SU-DHL-6 (cell line): ENCODE data around the gene DVL1.

Source experiments
- H2AFZ ChIP-seq: fragments of 200-600 bp; sonication (generic); 2 replicates; pipeline ENCODE4 v1.6.1; 2014; ENCODE audit warnings: low read depth, mild to moderate bottlenecking, moderate library complexity, mixed read lengths, antibody characterized with exemption, low read length; ENCODE audit not compliant: severe bottlenecking
- H3F3A ChIP-seq: fragments of 200-600 bp; shearing (Covaris generic); 2 replicates; pipeline ENCODE4 v1.6.0; 2016; ENCODE audit warnings: antibody characterized with exemption, mild to moderate bottlenecking; ENCODE audit not compliant: insufficient read depth
- H3K27ac ChIP-seq: fragments of 200-600 bp; sonication (generic); 2 replicates; pipeline ENCODE4 v1.5.1; 2016; ENCODE audit warnings: low read depth, mild to moderate bottlenecking, low read length, moderate library complexity, mixed read lengths
- H3K27me3 ChIP-seq: fragments of 200-600 bp; sonication (generic), shearing (Covaris generic); 2 replicates; pipeline ENCODE4 v1.6.0; 2014; ENCODE audit warnings: mild to moderate bottlenecking, low read length
- H3K36me3 ChIP-seq: fragments of 200-600 bp; sonication (generic); 2 replicates; pipeline ENCODE4 v1.6.1; 2014; ENCODE audit warnings: mild to moderate bottlenecking, low read length, mixed read lengths
- H3K4me2 ChIP-seq: fragments of 300-600, 200-600 bp; shearing (Covaris generic), sonication (generic); 2 replicates; pipeline ENCODE4 v1.6.0; 2014; ENCODE audit warnings: low read length, low read depth, mild to moderate bottlenecking; ENCODE audit not compliant: poor library complexity, severe bottlenecking
- H3K4me3 ChIP-seq: fragments of 200-600 bp; sonication (generic); 2 replicates; pipeline ENCODE4 v1.5.1; 2014; ENCODE audit warnings: antibody characterized with exemption, low read length, mild to moderate bottlenecking, mixed read lengths; ENCODE audit not compliant: insufficient read depth, poor library complexity, severe bottlenecking
- H3K79me2 ChIP-seq: fragments of 200-600 bp; sonication (generic); 2 replicates; pipeline ENCODE4 v1.6.1; 2014; ENCODE audit warnings: mild to moderate bottlenecking, low read length, moderate library complexity; ENCODE audit not compliant: insufficient read depth
- H3K9ac ChIP-seq: fragments of 200-600 bp; sonication (generic); 2 replicates; pipeline ENCODE4 v1.7.0; 2014; ENCODE audit warnings: mild to moderate bottlenecking, low read length
- H3K9me2 ChIP-seq: fragments of 200-600 bp; sonication (generic); replicated peaks from 2 replicates; pipeline ENCODE4 v1.6.1; 2014; ENCODE audit warnings: low read length; ENCODE audit not compliant: insufficient read depth
- H3K9me3 ChIP-seq: fragments of 200-600 bp; sonication (generic); 2 replicates; pipeline ENCODE4 v1.6.1; 2014; ENCODE audit warnings: low read length, mixed read lengths; ENCODE audit not compliant: insufficient read depth
- H4K20me1 ChIP-seq: fragments of 200-600 bp; sonication (generic); 2 replicates; pipeline ENCODE4 v1.6.1; 2014; ENCODE audit warnings: low read depth, mild to moderate bottlenecking, antibody characterized with exemption, low read length, moderate library complexity, mixed read lengths
- EZH2phosphoT487 ChIP-seq: fragments of 200-600 bp; sonication (generic), shearing (Covaris generic); conservative IDR thresholded peaks from 2 replicates; pipeline ENCODE4 v1.6.1; 2018; ENCODE audit warnings: mild to moderate bottlenecking, antibody characterized with exemption, low read length, moderate library complexity, mixed read lengths
- TF ChIP-seq, protein P1 (sequence below): fragments of 200-600 bp; sonication (generic); IDR thresholded peaks from one replicate; pipeline ENCODE4 v1.5.1; 2017; ENCODE audit warnings: antibody characterized with exemption, mild to moderate bottlenecking, low read length, moderate library complexity; ENCODE audit not compliant: insufficient read depth, poor library complexity, severe bottlenecking

Gene DVL1

DNA sequence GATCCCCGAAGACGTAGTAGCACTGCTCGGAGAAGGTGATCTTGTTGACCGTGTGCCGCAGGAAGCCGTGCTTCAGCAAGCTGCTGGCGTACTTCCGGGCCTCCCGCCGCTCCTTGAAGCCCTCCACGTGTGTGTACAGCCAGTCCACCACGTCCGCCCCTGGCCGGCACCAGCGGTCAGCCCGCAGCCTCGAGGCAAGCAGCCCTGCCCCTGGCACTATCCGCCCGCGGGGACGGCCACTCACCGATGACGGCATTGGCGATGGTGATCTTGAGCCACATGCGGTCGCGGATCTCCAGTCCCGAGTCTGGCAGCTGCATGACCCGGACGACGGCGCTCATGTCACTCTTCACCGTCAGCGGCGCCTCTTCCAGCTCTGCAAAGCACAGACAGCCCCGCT lies 10.9 kb downstream of the DVL1 start:
- H3K4me3 ChIP-seq: no peak overlapping the region
- no peak for TF ChIP-seq EZH2phosphoT487
- TF ChIP-seq, protein P1, sequence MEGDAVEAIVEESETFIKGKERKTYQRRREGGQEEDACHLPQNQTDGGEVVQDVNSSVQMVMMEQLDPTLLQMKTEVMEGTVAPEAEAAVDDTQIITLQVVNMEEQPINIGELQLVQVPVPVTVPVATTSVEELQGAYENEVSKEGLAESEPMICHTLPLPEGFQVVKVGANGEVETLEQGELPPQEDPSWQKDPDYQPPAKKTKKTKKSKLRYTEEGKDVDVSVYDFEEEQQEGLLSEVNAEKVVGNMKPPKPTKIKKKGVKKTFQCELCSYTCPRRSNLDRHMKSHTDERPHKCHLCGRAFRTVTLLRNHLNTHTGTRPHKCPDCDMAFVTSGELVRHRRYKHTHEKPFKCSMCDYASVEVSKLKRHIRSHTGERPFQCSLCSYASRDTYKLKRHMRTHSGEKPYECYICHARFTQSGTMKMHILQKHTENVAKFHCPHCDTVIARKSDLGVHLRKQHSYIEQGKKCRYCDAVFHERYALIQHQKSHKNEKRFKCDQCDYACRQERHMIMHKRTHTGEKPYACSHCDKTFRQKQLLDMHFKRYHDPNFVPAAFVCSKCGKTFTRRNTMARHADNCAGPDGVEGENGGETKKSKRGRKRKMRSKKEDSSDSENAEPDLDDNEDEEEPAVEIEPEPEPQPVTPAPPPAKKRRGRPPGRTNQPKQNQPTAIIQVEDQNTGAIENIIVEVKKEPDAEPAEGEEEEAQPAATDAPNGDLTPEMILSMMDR: no peak
- H3K36me3 ChIP-seq: no peaks in the 10 kb centered on the region
- H4K20me1 ChIP-seq: no peaks in the 10 kb centered on the region
- H3K9me3 ChIP-seq: no peaks in the 10 kb centered on the region
- H2AFZ ChIP-seq: no peak overlapping the region
- H3K79me2 ChIP-seq: no peaks in the 10 kb centered on the region
- H3K9ac ChIP-seq: no peak overlapping the region
- H3K27ac ChIP-seq: no peak overlapping the region
- no peaks in the 10 kb centered on the region for H3F3A ChIP-seq
- H3K9me2 ChIP-seq: no peaks in the 10 kb centered on the region
- no peak overlapping the region for H3K4me2 ChIP-seq
- H3K27me3 ChIP-seq: no peaks in the 10 kb centered on the region

DNA sequence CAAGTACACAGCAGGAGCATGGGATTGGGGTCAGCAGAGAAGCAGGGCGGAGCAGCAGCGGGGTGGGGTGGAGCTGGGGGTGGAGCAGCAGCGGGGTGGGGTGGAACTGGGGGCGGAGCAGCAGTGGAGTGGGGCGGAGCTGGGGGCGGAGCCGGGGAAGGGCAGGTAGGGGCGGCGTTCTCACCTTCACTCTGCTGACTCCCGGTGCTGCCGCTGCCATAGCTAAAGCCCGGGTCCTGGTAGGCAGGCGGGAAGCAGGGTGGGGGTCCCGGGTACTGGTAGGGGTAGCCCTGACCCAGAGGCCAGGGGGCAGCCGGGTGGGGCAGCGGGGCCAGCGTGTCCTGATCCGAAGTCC lies 11.4 kb downstream of the DVL1 start:
- H3K27ac ChIP-seq: no peak overlapping the region
- no peaks in the 10 kb centered on the region for H4K20me1 ChIP-seq
- H3F3A ChIP-seq: no peaks in the 10 kb centered on the region
- H3K79me2 ChIP-seq: no peaks in the 10 kb centered on the region
- H3K27me3 ChIP-seq: no peaks in the 10 kb centered on the region
- no peaks in the 10 kb centered on the region for H3K9me2 ChIP-seq
- no peaks in the 10 kb centered on the region for H3K9me3 ChIP-seq
- H3K4me3 ChIP-seq: no peak overlapping the region
- no peak overlapping the region for H3K9ac ChIP-seq
- H2AFZ ChIP-seq: no peak overlapping the region
- no peak for TF ChIP-seq EZH2phosphoT487
- TF ChIP-seq, protein P1: no peak
- no peak overlapping the region for H3K4me2 ChIP-seq
- H3K36me3 ChIP-seq: no peaks in the 10 kb centered on the region

DNA sequence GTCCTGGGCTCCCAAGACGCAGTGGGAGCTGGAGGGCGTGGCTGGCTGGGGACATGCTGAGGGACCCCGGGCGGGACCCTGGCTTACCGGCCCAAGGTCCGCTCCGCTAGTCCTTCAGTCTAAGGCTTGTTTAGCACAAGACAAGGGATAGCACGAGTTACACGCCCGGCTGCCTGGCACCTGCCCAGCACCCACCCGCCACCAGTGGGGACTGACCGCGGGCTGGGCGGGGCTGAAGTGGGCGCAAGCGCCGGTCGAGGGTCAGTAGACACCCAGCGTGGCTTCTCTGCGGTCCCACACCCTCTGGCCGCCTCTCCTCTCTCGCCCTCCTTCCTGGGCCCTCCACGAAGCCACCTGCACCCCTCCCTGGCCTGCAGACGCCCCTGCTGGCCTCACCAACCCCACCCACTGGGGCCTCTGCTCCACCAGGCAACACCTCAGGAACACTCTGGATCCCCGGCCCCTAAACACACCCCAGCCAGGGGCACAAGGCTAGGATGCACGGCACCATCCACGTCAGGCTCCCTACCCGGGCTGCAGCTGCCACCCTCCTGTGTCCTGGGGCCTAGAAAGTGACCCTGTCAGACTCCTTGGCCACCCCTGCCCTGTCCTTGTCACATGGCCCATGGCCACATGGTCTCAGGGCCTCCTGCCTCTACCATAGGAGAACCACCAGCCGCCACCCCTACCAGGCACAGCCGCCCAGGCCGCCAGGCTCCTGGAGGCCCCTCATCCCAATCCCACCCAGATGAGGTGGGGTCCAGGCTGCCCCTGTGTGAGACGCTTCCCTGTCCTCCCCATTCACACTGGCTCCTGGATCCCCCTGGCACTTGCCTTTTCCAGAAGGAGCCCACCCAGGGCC lies 12.1 kb downstream of the DVL1 start:
- H3K9ac ChIP-seq: no peak overlapping the region
- no peak overlapping the region for H2AFZ ChIP-seq
- no peaks in the 10 kb centered on the region for H3K9me3 ChIP-seq
- no peak overlapping the region for H3K27ac ChIP-seq
- no peaks in the 10 kb centered on the region for H3K9me2 ChIP-seq
- TF ChIP-seq, protein P1: no peak
- TF ChIP-seq EZH2phosphoT487: no peak
- H3K79me2 ChIP-seq: no peaks in the 10 kb centered on the region
- H3K4me3 ChIP-seq: no peak overlapping the region
- no peaks in the 10 kb centered on the region for H3K27me3 ChIP-seq
- H3F3A ChIP-seq: no peaks in the 10 kb centered on the region
- H4K20me1 ChIP-seq: no peaks in the 10 kb centered on the region
- H3K36me3 ChIP-seq: no peaks in the 10 kb centered on the region
- no peak overlapping the region for H3K4me2 ChIP-seq
